Measurements from ENCODE around the gene GRK3.

The GRK3 gene

DNA sequence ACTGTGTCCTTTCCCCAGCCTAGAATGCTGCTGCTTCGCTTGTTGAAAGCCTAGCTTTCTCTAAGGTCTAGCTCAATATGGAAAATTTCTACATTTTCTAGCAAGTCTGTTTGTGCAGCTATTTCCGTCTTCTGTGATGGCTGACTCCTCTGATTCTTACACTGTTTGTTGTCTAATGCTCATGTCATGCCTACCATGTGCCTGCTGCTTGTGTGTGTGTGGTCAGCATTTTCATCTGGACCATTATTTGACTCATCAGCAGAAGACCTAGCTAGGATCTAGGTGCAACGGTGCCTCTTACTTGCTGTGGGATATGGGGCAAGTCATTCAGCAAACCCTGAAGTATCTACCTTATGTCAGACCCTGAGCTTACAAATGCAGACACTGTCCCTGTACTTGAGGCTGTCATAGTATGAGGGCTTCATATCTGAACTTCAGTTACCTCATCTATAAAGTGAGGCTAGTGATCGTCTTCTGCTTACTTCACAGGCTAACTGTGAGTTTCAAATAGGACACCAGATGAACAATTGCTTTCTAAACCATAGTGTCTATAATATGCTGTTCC is 91.0 kb downstream of the GRK3 start:
- Histone ChIP-seq H3K4me1 (ENCODE audit: control insufficient read depth in 1 of 2, insufficient read depth in 2 of 2, low read length in 2 of 2) (peaks cover 0 to 4% of the 10 kb centered on the region in 2 donors), H3K27ac (ENCODE audit: low read depth, low read length) (no peak overlapping the region), H3K9ac (ENCODE audit: low read depth in 1 of 2, low read length in 2 of 2) (no peak overlapping the region), H3K27me3 (ENCODE audit: control insufficient read depth in 1 of 2, insufficient read depth in 2 of 2, low read length in 2 of 2) (no peaks in the 10 kb centered on the region), H3K4me3 (ENCODE audit: low read depth in 1 of 2, low read length in 2 of 2) (no peak overlapping the region), H3K9me3 (ENCODE audit: control insufficient read depth in 1 of 2, low read length in 2 of 2) (no peaks in the 10 kb centered on the region), H3K36me3 (ENCODE audit: control insufficient read depth in 1 of 2, insufficient read depth in 2 of 2, low read length in 2 of 2) (no peaks in the 10 kb centered on the region)

DNA sequence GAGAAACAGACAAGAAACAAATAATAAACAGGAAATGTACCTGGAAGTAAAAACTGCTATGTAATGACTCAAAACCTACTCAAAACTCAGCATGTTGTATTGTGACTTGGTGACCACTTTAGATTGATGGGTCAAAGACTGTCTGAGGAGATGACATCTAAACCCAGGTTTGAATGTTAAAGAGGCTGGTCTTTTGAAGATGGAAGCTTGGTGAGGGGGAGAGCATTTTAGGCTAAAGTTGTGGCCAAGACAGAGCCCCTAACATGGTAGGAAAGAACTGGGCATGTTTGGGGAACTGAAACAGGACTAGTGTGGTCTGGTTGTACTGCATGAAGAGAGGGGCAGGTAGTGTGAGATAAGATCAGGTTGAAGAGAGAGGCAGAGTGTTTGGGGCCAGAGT is 92.2 kb downstream of the GRK3 start:
- Histone ChIP-seq H3K27ac (ENCODE audit: low read depth, low read length) (no peak overlapping the region), H3K36me3 (ENCODE audit: control insufficient read depth in 1 of 2, insufficient read depth in 2 of 2, low read length in 2 of 2) (no peaks in the 10 kb centered on the region), H3K27me3 (ENCODE audit: control insufficient read depth in 1 of 2, insufficient read depth in 2 of 2, low read length in 2 of 2) (no peaks in the 10 kb centered on the region)

DNA sequence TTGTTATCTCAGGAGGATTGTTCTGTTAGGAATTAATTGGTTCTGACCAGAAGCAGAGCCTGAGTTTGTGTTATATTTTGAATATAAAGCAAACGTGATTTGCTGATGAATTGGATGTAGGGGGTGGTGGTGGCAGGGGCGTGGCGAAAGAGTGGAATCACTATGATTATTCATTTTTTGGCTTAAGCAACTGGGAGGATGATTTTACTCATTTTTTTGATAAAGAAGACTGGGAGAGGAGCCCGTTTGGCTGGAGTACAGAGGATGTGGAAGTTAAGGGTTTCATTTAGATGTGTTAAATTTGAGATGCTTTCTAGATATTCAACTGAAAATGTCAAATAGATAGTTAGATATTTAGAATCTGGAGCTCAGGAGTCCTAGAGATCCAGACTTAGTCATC is 94.2 kb downstream of the GRK3 start:
- H3K36me3 ChIP-seq (ENCODE audit: control insufficient read depth in 1 of 2, insufficient read depth in 2 of 2, low read length in 2 of 2), result no peaks in the 10 kb centered on the region
- H3K4me1 ChIP-seq (ENCODE audit: control insufficient read depth in 1 of 2, insufficient read depth in 2 of 2, low read length in 2 of 2), result peaks cover 0 to 16% of the 10 kb centered on the region in 2 donors
- no peak overlapping the region for H3K27ac ChIP-seq (ENCODE audit: low read depth, low read length)
- H3K9ac ChIP-seq (ENCODE audit: low read depth in 1 of 2, low read length in 2 of 2), result no peak overlapping the region
- no peak overlapping the region for H3K4me3 ChIP-seq (ENCODE audit: low read depth in 1 of 2, low read length in 2 of 2)
- no peaks in the 10 kb centered on the region for H3K9me3 ChIP-seq (ENCODE audit: control insufficient read depth in 1 of 2, low read length in 2 of 2)
- H3K27me3 ChIP-seq (ENCODE audit: control insufficient read depth in 1 of 2, insufficient read depth in 2 of 2, low read length in 2 of 2), result no peaks in the 10 kb centered on the region

More for the DNA sequence above, 92.2 kb downstream of the GRK3 start:
- Histone ChIP-seq H3K9me3 (ENCODE audit: control insufficient read depth in 1 of 2, low read length in 2 of 2) (no peaks in the 10 kb centered on the region), H3K9ac (ENCODE audit: low read depth in 1 of 2, low read length in 2 of 2) (no peak overlapping the region), H3K4me3 (ENCODE audit: low read depth in 1 of 2, low read length in 2 of 2) (no peak overlapping the region), H3K4me1 (ENCODE audit: control insufficient read depth in 1 of 2, insufficient read depth in 2 of 2, low read length in 2 of 2) (peaks cover 0 to 16% of the 10 kb centered on the region in 2 donors)

DNA sequence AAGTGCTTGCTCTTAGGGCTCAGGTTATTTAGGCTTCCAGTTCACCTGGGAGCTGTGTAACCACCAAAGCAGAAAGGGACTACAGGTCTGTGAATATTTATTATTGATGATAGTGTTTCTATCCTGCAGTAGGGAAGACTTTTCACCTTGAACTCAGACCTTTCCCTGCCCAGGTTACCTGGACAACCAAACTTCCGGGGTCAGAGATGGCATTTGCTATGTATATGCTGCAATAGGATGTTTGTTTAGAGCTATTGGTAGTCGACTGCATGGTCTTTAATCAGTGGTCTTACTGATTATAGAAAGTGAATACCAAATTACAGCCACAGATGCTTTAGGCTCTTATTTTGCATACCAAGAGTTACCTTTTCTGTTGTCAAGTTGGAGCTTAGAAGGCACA is 94.9 kb downstream of the GRK3 start:
- peaks cover 0 to 16% of the 10 kb centered on the region in 2 donors for H3K4me1 ChIP-seq (ENCODE audit: control insufficient read depth in 1 of 2, insufficient read depth in 2 of 2, low read length in 2 of 2)
- no peak overlapping the region for H3K4me3 ChIP-seq (ENCODE audit: low read depth in 1 of 2, low read length in 2 of 2)
- no peaks in the 10 kb centered on the region for H3K36me3 ChIP-seq (ENCODE audit: control insufficient read depth in 1 of 2, insufficient read depth in 2 of 2, low read length in 2 of 2)
- H3K9me3 ChIP-seq (ENCODE audit: control insufficient read depth in 1 of 2, low read length in 2 of 2), result no peaks in the 10 kb centered on the region
- no peak overlapping the region for H3K27ac ChIP-seq (ENCODE audit: low read depth, low read length)
- no peak overlapping the region for H3K9ac ChIP-seq (ENCODE audit: low read depth in 1 of 2, low read length in 2 of 2)
- no peaks in the 10 kb centered on the region for H3K27me3 ChIP-seq (ENCODE audit: control insufficient read depth in 1 of 2, insufficient read depth in 2 of 2, low read length in 2 of 2)

DNA sequence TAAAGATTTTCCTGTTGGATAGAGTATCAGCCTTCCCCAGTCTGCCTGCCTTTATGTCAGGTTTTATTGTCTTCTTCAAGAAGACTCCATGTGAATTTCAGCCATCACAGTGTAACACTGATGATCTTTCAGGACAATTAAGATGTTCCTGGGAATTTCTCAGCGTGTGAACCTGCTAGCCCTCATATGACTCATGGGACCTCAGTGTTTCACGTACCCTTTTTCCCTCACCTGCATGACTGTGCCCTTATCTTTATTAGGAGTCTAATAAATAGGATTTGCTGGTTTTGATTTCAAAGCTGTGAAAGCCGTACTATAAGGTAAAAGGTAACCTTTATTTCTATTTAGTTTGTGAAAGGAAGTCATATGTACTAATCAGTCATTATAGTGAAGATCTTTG is 95.9 kb downstream of the GRK3 start:
- Histone ChIP-seq H3K4me3 (ENCODE audit: low read depth in 1 of 2, low read length in 2 of 2) (no peak overlapping the region), H3K27me3 (ENCODE audit: control insufficient read depth in 1 of 2, insufficient read depth in 2 of 2, low read length in 2 of 2) (no peaks in the 10 kb centered on the region), H3K27ac (ENCODE audit: low read depth, low read length) (no peak overlapping the region), H3K9ac (ENCODE audit: low read depth in 1 of 2, low read length in 2 of 2) (no peak overlapping the region), H3K4me1 (ENCODE audit: control insufficient read depth in 1 of 2, insufficient read depth in 2 of 2, low read length in 2 of 2) (peaks cover 0 to 16% of the 10 kb centered on the region in 2 donors), H3K36me3 (ENCODE audit: control insufficient read depth in 1 of 2, insufficient read depth in 2 of 2, low read length in 2 of 2) (no peaks in the 10 kb centered on the region), H3K9me3 (ENCODE audit: control insufficient read depth in 1 of 2, low read length in 2 of 2) (no peaks in the 10 kb centered on the region)

DNA sequence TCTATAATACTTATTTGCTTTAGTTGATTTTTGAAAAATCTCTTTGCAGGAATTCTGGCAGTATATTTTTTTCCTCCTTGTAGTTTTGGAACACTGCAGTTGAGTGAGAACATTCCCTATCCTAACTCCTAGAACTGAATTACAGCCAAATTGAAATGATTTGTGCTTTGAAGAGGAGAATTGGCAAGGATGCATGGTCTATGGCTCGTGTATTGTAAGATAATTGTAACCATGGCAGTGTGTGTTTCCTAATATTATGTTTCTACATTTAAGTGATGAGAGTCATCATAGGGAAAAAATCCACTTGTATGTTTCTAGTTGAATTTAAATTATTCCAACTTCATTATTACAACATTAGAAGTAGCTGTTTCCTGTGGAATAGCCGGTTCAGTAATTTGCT is 96.6 kb downstream of the GRK3 start:
- H3K27ac ChIP-seq (ENCODE audit: low read depth, low read length), result no peak overlapping the region
- H3K4me3 ChIP-seq (ENCODE audit: low read depth in 1 of 2, low read length in 2 of 2), result no peak overlapping the region
- H3K4me1 ChIP-seq (ENCODE audit: control insufficient read depth in 1 of 2, insufficient read depth in 2 of 2, low read length in 2 of 2), result peaks cover 0 to 21% of the 10 kb centered on the region in 2 donors
- no peaks in the 10 kb centered on the region for H3K9me3 ChIP-seq (ENCODE audit: control insufficient read depth in 1 of 2, low read length in 2 of 2)
- H3K36me3 ChIP-seq (ENCODE audit: control insufficient read depth in 1 of 2, insufficient read depth in 2 of 2, low read length in 2 of 2), result no peaks in the 10 kb centered on the region
- H3K9ac ChIP-seq (ENCODE audit: low read depth in 1 of 2, low read length in 2 of 2), result no peak overlapping the region
- no peaks in the 10 kb centered on the region for H3K27me3 ChIP-seq (ENCODE audit: control insufficient read depth in 1 of 2, insufficient read depth in 2 of 2, low read length in 2 of 2)

DNA sequence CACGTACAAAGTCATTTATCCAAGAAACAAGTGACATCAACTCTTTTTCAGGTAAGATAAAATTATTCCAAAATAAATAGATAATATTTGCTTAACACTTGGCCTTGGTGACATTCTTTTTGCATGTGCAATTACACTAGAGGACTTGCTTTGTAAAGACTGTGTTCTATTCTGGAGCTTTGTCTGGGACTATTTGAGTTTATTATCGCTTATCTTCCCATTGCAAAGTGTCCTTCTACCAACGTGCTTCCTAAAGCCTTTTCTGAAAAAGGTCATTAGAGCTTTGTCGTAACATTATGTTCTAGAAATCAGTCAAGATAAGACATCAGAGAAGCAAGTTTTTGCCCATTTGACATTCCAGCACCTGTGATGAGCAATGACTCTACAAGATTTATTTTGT is 99.2 kb downstream of the GRK3 start:
- no peaks in the 10 kb centered on the region for H3K27me3 ChIP-seq (ENCODE audit: control insufficient read depth in 1 of 2, insufficient read depth in 2 of 2, low read length in 2 of 2)
- H3K4me1 ChIP-seq (ENCODE audit: control insufficient read depth in 1 of 2, insufficient read depth in 2 of 2, low read length in 2 of 2), result peaks cover 8 to 30% of the 10 kb centered on the region in 2 donors
- no peaks in the 10 kb centered on the region for H3K36me3 ChIP-seq (ENCODE audit: control insufficient read depth in 1 of 2, insufficient read depth in 2 of 2, low read length in 2 of 2)
- no peak overlapping the region for H3K9ac ChIP-seq (ENCODE audit: low read depth in 1 of 2, low read length in 2 of 2)
- H3K4me3 ChIP-seq (ENCODE audit: low read depth in 1 of 2, low read length in 2 of 2), result no peak overlapping the region
- no peak overlapping the region for H3K27ac ChIP-seq (ENCODE audit: low read depth, low read length)
- H3K9me3 ChIP-seq (ENCODE audit: control insufficient read depth in 1 of 2, low read length in 2 of 2), result no peaks in the 10 kb centered on the region

DNA sequence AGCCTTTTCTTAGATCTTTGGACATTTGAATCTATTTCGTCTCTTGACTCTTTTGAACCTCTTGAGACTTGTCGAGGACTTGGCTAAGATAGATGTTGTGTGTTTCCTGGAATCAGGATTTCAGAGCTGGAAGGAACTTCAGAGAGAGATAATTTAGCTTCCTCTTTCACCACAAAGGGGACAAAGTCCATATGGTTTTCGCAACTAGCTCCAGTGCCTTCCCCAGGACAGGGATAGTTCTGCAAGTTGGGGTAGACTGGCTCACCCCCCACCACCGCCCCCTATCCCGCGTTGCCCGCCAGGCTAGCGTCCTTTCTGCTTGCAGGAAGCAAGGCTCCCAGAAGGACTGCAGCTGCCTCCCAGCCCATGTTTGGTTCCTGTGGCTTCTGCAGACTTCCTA is 101.8 kb downstream of the GRK3 start:
- H3K9ac ChIP-seq (ENCODE audit: low read depth in 1 of 2, low read length in 2 of 2), result no peak overlapping the region
- peaks cover 8 to 18% of the 10 kb centered on the region in 2 donors for H3K4me1 ChIP-seq (ENCODE audit: control insufficient read depth in 1 of 2, insufficient read depth in 2 of 2, low read length in 2 of 2)

DNA sequence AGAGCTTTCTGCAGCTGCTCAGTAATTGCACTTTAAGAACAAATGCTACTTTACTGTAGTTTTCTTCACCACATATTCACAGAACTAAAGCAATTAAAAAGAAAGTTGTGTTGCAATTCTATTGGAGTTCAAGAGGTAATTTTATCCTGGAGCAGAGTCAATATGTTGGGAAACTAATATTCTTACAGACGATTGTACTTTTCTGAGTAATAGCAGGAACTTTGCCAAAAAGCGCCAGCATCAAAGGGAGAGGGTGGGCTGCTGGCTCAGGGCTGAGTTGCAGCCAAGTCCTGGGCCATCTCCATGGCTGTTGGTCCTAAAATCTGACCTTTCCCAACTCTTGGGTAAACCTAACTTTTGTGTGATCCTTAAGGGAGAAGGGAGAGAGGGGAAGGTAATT is 104.0 kb downstream of the GRK3 start:
- Histone ChIP-seq H3K4me3 (ENCODE audit: low read depth in 1 of 2, low read length in 2 of 2) (no peak overlapping the region), H3K27me3 (ENCODE audit: control insufficient read depth in 1 of 2, insufficient read depth in 2 of 2, low read length in 2 of 2) (no peaks in the 10 kb centered on the region), H3K27ac (ENCODE audit: low read depth, low read length) (no peak overlapping the region), H3K9me3 (ENCODE audit: control insufficient read depth in 1 of 2, low read length in 2 of 2) (no peaks in the 10 kb centered on the region), H3K4me1 (ENCODE audit: control insufficient read depth in 1 of 2, insufficient read depth in 2 of 2, low read length in 2 of 2) (peaks cover 8 to 14% of the 10 kb centered on the region in 2 donors), H3K9ac (ENCODE audit: low read depth in 1 of 2, low read length in 2 of 2) (no peak overlapping the region), H3K36me3 (ENCODE audit: control insufficient read depth in 1 of 2, insufficient read depth in 2 of 2, low read length in 2 of 2) (no peaks in the 10 kb centered on the region)

More for the DNA sequence above, 101.8 kb downstream of the GRK3 start:
- Histone ChIP-seq H3K4me3 (ENCODE audit: low read depth in 1 of 2, low read length in 2 of 2) (peak overlapping the region in 1 of 2 donors; percentile 45), H3K27ac (ENCODE audit: low read depth, low read length) (no peak overlapping the region), H3K36me3 (ENCODE audit: control insufficient read depth in 1 of 2, insufficient read depth in 2 of 2, low read length in 2 of 2) (no peaks in the 10 kb centered on the region), H3K27me3 (ENCODE audit: control insufficient read depth in 1 of 2, insufficient read depth in 2 of 2, low read length in 2 of 2) (no peaks in the 10 kb centered on the region), H3K9me3 (ENCODE audit: control insufficient read depth in 1 of 2, low read length in 2 of 2) (no peaks in the 10 kb centered on the region)

DNA sequence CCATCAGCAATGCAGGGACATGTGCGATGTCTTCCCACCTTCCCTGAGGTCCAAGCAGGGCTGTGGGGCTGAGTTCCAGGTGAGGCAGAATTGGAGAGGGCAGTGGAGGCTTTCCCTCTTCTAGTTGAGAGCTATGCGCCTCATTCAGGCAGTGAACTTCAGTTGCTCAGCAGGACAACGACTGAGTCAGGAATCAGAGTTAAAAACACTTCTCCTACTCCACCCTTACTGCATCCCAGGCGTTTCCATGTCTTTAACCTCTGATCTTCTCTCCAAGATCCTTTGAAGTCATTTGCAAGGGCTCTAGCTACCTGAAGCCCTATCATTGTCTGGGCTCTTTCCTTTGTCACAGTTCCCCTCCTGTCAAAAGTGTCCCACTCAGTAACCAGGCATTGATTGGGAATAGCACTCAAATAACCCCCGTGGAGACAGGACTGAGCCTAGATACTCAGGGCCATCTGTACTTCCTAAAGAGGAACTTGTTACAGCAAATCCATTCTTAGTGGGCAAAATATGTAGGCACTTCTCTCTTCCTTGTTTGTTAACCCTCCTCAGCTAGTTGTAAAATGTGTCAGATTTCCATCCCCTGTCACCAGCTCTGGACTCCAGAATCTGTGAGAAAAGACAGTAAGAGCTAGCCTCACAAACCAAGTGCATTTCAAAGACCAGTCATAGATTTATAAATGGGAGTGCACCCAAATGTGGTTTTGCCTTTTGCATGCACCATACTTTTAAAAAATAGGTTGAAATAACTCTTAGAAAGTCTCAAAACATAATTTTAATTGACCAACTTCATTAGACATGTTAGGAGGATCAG is 105.0 kb downstream of the GRK3 start:
- Histone ChIP-seq H3K27me3 (ENCODE audit: control insufficient read depth in 1 of 2, insufficient read depth in 2 of 2, low read length in 2 of 2) (no peaks in the 10 kb centered on the region), H3K4me3 (ENCODE audit: low read depth in 1 of 2, low read length in 2 of 2) (no peak overlapping the region), H3K9me3 (ENCODE audit: control insufficient read depth in 1 of 2, low read length in 2 of 2) (no peaks in the 10 kb centered on the region), H3K36me3 (ENCODE audit: control insufficient read depth in 1 of 2, insufficient read depth in 2 of 2, low read length in 2 of 2) (no peaks in the 10 kb centered on the region), H3K4me1 (ENCODE audit: control insufficient read depth in 1 of 2, insufficient read depth in 2 of 2, low read length in 2 of 2) (peaks cover 8 to 14% of the 10 kb centered on the region in 2 donors), H3K27ac (ENCODE audit: low read depth, low read length) (no peak overlapping the region), H3K9ac (ENCODE audit: low read depth in 1 of 2, low read length in 2 of 2) (no peak overlapping the region)
